Smooth muscle cell (in vitro differentiated cells): Measurements from ENCODE around the gene ELMOD1. TPM values are rescaled to one million over a fixed set of nuclear protein-coding genes. Genes with fewer than 3 reads are reported as not detected.
A peak's percentile ranks its signal among the peaks of the same experiment; 100 is the strongest.

Experiments used
- DNase-seq: peaks from one replicate; lab custom pipeline; 2025; ENCODE audit not compliant: unreplicated experiment; lab: John Stamatoyannopoulos, UW
- H2AFZ ChIP-seq: fragments of 200-600 bp; sonication (generic); 2 replicates; pipeline ENCODE4 v1.6.0; 2016; ENCODE audit warnings: antibody characterized with exemption, low read depth, mild to moderate bottlenecking
- H3F3A ChIP-seq: fragments of 200-600 bp; sonication (generic); 2 replicates; pipeline ENCODE4 v1.6.0; 2017; ENCODE audit warnings: antibody characterized with exemption, low read depth
- H3K27ac ChIP-seq: fragments of 200-600 bp; sonication (generic); 2 replicates; pipeline ENCODE4 v1.5.1; 2016; ENCODE audit warnings: low read depth, mild to moderate bottlenecking
- H3K27me3 ChIP-seq: fragments of 200-600 bp; sonication (generic); 2 replicates; pipeline ENCODE4 v1.6.1; 2016; ENCODE audit warnings: low read depth, mild to moderate bottlenecking
- H3K36me3 ChIP-seq: fragments of 200-600 bp; sonication (generic); 2 replicates; pipeline ENCODE4 v1.5.1; 2016; ENCODE audit warnings: low read depth
- H3K4me1 ChIP-seq: fragments of 200-600 bp; sonication (generic); 2 replicates; pipeline ENCODE4 v1.5.1; 2016; ENCODE audit warnings: low read depth
- H3K4me2 ChIP-seq: fragments of 200-600 bp; sonication (generic); 2 replicates; pipeline ENCODE4 v1.6.0; 2016; ENCODE audit warnings: mild to moderate bottlenecking
- H3K4me3 ChIP-seq: fragments of 200-600 bp; sonication (generic); 2 replicates; pipeline ENCODE4 v1.5.1; 2016; ENCODE audit warnings: mild to moderate bottlenecking
- H3K79me2 ChIP-seq: fragments of 200-600 bp; sonication (generic); 2 replicates; pipeline ENCODE4 v1.6.0; 2016; ENCODE audit warnings: low read depth, mild to moderate bottlenecking
- H3K9ac ChIP-seq: fragments of 200-600 bp; sonication (generic); 2 replicates; pipeline ENCODE4 v1.6.0; 2016; ENCODE audit warnings: low read depth
- H3K9me3 ChIP-seq: fragments of 200-600 bp; sonication (generic); replicated peaks from 2 replicates; pipeline ENCODE4 v1.5.1; 2016; ENCODE audit warnings: low read depth
- H4K20me1 ChIP-seq: fragments of 200-600 bp; sonication (generic); 2 replicates; pipeline ENCODE4 v1.6.0; 2016; ENCODE audit warnings: low read depth
- CTCF ChIP-seq: fragments of 200-600 bp; sonication (generic); IDR thresholded peaks from 2 replicates; pipeline ENCODE4 v1.5.1; 2017; ENCODE audit warnings: borderline replicate concordance, mild to moderate bottlenecking, antibody characterized with exemption; ENCODE audit not compliant: insufficient read depth, poor library complexity, severe bottlenecking
- WGBS: methylation state at CpG from one replicate; pipeline ENCODE4 v1.1.7; 2016; ENCODE audit warnings: low lambda C conversion rate; 5-methylcytosine and 5-hydroxymethylcytosine counted together
- polyA plus RNA-seq: library from polyadenylated mRNA; unstranded; fragments of >200 nt; fragmentation: Nextera tagmentation; extraction: Ambion mirVana; gene quantifications from 2 replicates; pipeline ENCODE4 v1.2.1, GENCODE V29; 2016
- total RNA-seq: library from RNA; depleted of rRNA; stranded (reverse); fragments of >200 nt; gene quantifications from 2 replicates; pipeline ENCODE4 v1.2.3, GENCODE V29; 2014

Gene ELMOD1
- total and polyA plus RNA-seq, 2 experiments from 2014 or later = 0.24 to 0.94 TPM

GRCh38 chr11:107691000-107691750 is 100.2 kb downstream of the ELMOD1 start:
- H3K79me2 ChIP-seq = no peaks in the 10 kb centered on the region
- H3K9ac ChIP-seq = no peak overlapping the region
- peaks cover 9% of the 10 kb centered on the region for H3F3A ChIP-seq
- no peaks in the 10 kb centered on the region for H4K20me1 ChIP-seq
- no peaks in the 10 kb centered on the region for H3K9me3 ChIP-seq
- H3K27ac ChIP-seq = peak overlapping the region; percentile 80
- TF ChIP-seq CTCF = no peak
- WGBS = 21% methylated on average over 3 of the region's 3 CpGs
- H3K27me3 ChIP-seq = no peaks in the 10 kb centered on the region
- H3K4me2 ChIP-seq = peak overlapping the region; percentile 75
- no peaks in the 10 kb centered on the region for H3K36me3 ChIP-seq
- H2AFZ ChIP-seq = peak overlapping the region; percentile 2
- H3K4me1 ChIP-seq = peaks cover 8% of the 10 kb centered on the region
- no peak overlapping the region for H3K4me3 ChIP-seq
- DNase-seq = no peak

GRCh38 chr11:107695446-107695845 is 104.5 kb downstream of the ELMOD1 start:
- no peaks in the 10 kb centered on the region for H3K79me2 ChIP-seq
- H4K20me1 ChIP-seq = no peaks in the 10 kb centered on the region
- H3K36me3 ChIP-seq = no peaks in the 10 kb centered on the region
- peak overlapping the region; percentile 86 for H3K27ac ChIP-seq
- no peaks in the 10 kb centered on the region for H3K27me3 ChIP-seq
- no peak for TF ChIP-seq CTCF
- no peak overlapping the region for H3K4me3 ChIP-seq
- peaks cover 8% of the 10 kb centered on the region for H3F3A ChIP-seq
- no peaks in the 10 kb centered on the region for H3K9me3 ChIP-seq
- no peak overlapping the region for H2AFZ ChIP-seq
- no peak for DNase-seq
- peaks cover 8% of the 10 kb centered on the region for H3K4me1 ChIP-seq
- no peak overlapping the region for H3K9ac ChIP-seq
- 47% methylated on average over 1 of the region's 1 CpG for WGBS
- H3K4me2 ChIP-seq = no peak overlapping the region

GRCh38 chr11:107696140-107696539 is 105.2 kb downstream of the ELMOD1 start:
- Histone ChIP-seq H3K36me3 (no peaks in the 10 kb centered on the region), H2AFZ (no peak overlapping the region), H4K20me1 (no peaks in the 10 kb centered on the region), H3K27ac (peak overlapping the region; percentile 86), H3F3A (peaks cover 5% of the 10 kb centered on the region), H3K79me2 (no peaks in the 10 kb centered on the region), H3K4me1 (peaks cover 8% of the 10 kb centered on the region), H3K4me2 (peak overlapping the region; percentile 14), H3K4me3 (no peak overlapping the region), H3K9me3 (no peaks in the 10 kb centered on the region), H3K9ac (no peak overlapping the region), H3K27me3 (no peaks in the 10 kb centered on the region)
- WGBS = 4% methylated on average over 1 of the region's 1 CpG
- DNase-seq = no peak
- no peak for TF ChIP-seq CTCF

- Histone ChIP-seq H3F3A (peaks cover 5% of the 10 kb centered on the region), H3K36me3 (no peaks in the 10 kb centered on the region), H3K4me1 (peaks cover 8% of the 10 kb centered on the region), H3K79me2 (no peaks in the 10 kb centered on the region), H4K20me1 (no peaks in the 10 kb centered on the region), H3K27ac (no peak overlapping the region), H3K27me3 (no peaks in the 10 kb centered on the region), H3K4me3 (no peak overlapping the region), H3K4me2 (no peak overlapping the region), H3K9me3 (no peaks in the 10 kb centered on the region), H3K9ac (no peak overlapping the region), H2AFZ (no peak overlapping the region)
- no peak for DNase-seq
- TF ChIP-seq CTCF = no peak
- 77% methylated on average over 6 of the region's 6 CpGs for WGBS
Measured at GRCh38 chr11:107697291-107697690, 106.3 kb downstream of the ELMOD1 start.
